Vagina (tissue), 2 donors: Measurements from ENCODE around the gene PPAN.

Experiments
- POLR2A ChIP-seq, 2 donors: fragments of 450-650 bp; IDR thresholded peaks; one replicate each; pipeline ENCODE4 v1.6.1; 2017; ENCODE audit warnings: antibody characterized with exemption in 2 of 2, mild to moderate bottlenecking in 2 of 2, moderate library complexity in 2 of 2
- POLR2AphosphoS5 ChIP-seq, 2 donors: sonication (generic); formaldehyde crosslinking; IDR thresholded peaks; one replicate each; pipeline ENCODE4 v1.9.0; 2017; ENCODE audit warnings: antibody characterized with exemption in 2 of 2, mild to moderate bottlenecking in 2 of 2, low read depth in 1 of 2; ENCODE audit not compliant: insufficient read depth in 1 of 2

GRCh38 chr19:10113592-10113963, 7.4 kb downstream of the PPAN start:
- TF ChIP-seq POLR2A (IDR thresholded peaks at IDR 0.05), result no peak
- TF ChIP-seq POLR2AphosphoS5 (IDR thresholded peaks at IDR 0.05; ENCODE audit: insufficient read depth in 1 of 2, low read depth in 1 of 2), result no peak
